PC-9 (cell line): ENCODE measurements around the gene IMPA2.

Experiments
- EZH2 ChIP-seq: fragments of 200-600 bp; sonication (generic); IDR thresholded peaks from 2 replicates; pipeline ENCODE4 v1.8.0; 2017; ENCODE audit warnings: antibody characterized with exemption, low read depth
- TF ChIP-seq, protein P1 (sequence below): fragments of 200-600 bp; sonication (generic); conservative IDR thresholded peaks from 2 replicates; pipeline ENCODE4 v1.6.1; 2017; ENCODE audit warnings: mixed run types, antibody characterized with exemption, mild to moderate bottlenecking, moderate library complexity

DNA sequence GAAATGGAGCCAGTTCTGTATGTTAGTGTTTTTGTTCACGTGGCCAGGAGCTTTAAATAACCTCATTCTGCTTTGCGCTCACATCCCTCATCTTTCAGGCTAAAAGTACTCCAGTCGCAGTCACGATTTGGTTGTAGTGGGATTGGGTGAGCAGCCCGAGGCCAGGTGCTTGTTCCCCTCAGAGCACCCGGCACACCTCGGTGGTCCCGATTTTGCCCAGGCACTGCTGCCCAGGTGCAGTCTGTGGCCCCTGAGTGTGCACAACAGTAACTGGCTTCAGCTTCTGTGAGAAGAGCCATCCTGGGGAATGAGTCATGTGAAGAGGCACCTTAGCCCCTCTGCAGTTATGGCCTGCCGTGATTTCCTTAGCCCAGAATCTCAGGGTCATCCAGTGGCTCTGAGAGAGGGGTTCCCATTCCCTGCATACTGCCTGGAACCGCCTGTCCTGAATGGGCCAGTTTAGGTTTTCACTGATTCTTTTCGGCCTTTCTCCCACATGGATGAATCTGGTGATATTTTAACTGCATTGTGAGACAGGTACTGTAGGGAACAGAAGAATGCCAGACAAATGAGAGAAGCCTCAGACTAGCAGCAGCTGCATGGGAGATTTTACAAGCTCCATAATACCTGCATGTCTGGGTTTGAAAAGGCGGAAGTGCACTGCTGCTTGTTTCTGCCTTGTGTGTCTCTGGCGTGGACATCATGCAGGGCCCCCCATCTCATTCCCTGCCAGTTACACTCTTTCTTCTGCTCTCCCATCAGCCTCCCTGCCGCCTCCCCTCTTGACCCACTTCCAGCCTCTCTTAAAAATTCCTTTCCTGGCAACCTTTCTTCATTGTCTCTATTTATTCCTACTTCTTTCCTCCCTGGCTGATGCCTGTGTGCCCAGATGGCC, 33.5 kb downstream of the IMPA2 start:
- TF ChIP-seq, protein P1, sequence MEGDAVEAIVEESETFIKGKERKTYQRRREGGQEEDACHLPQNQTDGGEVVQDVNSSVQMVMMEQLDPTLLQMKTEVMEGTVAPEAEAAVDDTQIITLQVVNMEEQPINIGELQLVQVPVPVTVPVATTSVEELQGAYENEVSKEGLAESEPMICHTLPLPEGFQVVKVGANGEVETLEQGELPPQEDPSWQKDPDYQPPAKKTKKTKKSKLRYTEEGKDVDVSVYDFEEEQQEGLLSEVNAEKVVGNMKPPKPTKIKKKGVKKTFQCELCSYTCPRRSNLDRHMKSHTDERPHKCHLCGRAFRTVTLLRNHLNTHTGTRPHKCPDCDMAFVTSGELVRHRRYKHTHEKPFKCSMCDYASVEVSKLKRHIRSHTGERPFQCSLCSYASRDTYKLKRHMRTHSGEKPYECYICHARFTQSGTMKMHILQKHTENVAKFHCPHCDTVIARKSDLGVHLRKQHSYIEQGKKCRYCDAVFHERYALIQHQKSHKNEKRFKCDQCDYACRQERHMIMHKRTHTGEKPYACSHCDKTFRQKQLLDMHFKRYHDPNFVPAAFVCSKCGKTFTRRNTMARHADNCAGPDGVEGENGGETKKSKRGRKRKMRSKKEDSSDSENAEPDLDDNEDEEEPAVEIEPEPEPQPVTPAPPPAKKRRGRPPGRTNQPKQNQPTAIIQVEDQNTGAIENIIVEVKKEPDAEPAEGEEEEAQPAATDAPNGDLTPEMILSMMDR = no peak
- TF ChIP-seq EZH2 = no peak
